Endothelial cell of umbilical vein (primary cell): ENCODE measurements around the gene SEC14L6. TPM values are rescaled to one million over a fixed set of nuclear protein-coding genes. Genes with fewer than 3 reads are reported as not detected.

Experiments
- BruUV-seq: library from RNA; stranded (reverse); fragments of 400-500 nt; replicated peaks from 2 replicates; lab custom pipeline; 2021; lab: Mats Ljungman, UMichigan
- CTCF ChIA-PET: fragments of 300-600, 350-600 bp; sonication (Branson Sonifier 250); formaldehyde crosslinking; loops from one replicate; lab custom pipeline; 2021; ENCODE audit warnings: antibody characterized with exemption, inconsistent platforms; lab: Charles Lee
- POLR2A ChIA-PET: fragments of 300-600, 350-600 bp; sonication (Branson Sonifier 250); formaldehyde crosslinking; loops from one replicate; lab custom pipeline; 2021; ENCODE audit warnings: antibody characterized with exemption, inconsistent platforms; lab: Charles Lee
- DNase-seq: peaks from one replicate; pipeline ENCODE4 v3.0.0-alpha.2; 2011; ENCODE audit warnings: low read depth, low spot score
- FAIRE-seq: peaks from 2 replicates; lab custom pipeline; 2011; peaks lifted over from hg19 to GRCh38; lab: Jason Lieb, UNC
- H2AFZ ChIP-seq: 2 replicates; pipeline ENCODE4 v1.6.0; 2012; ENCODE audit warnings: low read depth, low read length, control low read depth, inconsistent platforms
- H3K27ac ChIP-seq: 2 replicates; pipeline ENCODE4 v1.5.1; 2011; ENCODE audit warnings: low read depth, mild to moderate bottlenecking, control low read depth, low read length, moderate library complexity; ENCODE audit not compliant: insufficient read depth
- H3K27me3 ChIP-seq, 2 experiments: 2 replicates each; pipeline versions ENCODE4 v1.6.0 to v1.6.1; 2011; ENCODE audit warnings: low read length in 2 of 2, mixed read lengths in 1 of 2; ENCODE audit not compliant: control insufficient read depth in 2 of 2, insufficient read depth in 2 of 2
- H3K36me3 ChIP-seq, 2 experiments: 2 replicates in 1 of 2; 3 replicates in 1 of 2; pipeline ENCODE4 v1.5.1; 2011; ENCODE audit warnings: low read length in 2 of 2, mild to moderate bottlenecking in 1 of 2, moderate library complexity in 1 of 2; ENCODE audit not compliant: control insufficient read depth in 2 of 2, insufficient read depth in 2 of 2; ENCODE audit errors: extremely low read depth in 1 of 2
- H3K4me1 ChIP-seq: 3 replicates; pipeline ENCODE4 v1.5.1; 2011; ENCODE audit warnings: mild to moderate bottlenecking, low read length; ENCODE audit not compliant: control insufficient read depth, insufficient read depth; ENCODE audit errors: extremely low read depth
- H3K4me2 ChIP-seq: 2 replicates; pipeline ENCODE4 v1.6.1; 2011; ENCODE audit warnings: low read length, control low read depth, mixed read lengths; ENCODE audit not compliant: insufficient read depth
- H3K4me3 ChIP-seq, 3 experiments: fragments of 200-600 bp in 1 of 3; sonication (generic), shearing (Covaris generic) in 1 of 3; replicated peaks in 1 of 3; 2 replicates each; pipeline ENCODE4 v1.5.1; 2011 to 2016; ENCODE audit warnings: control low read depth in 3 of 3, low read length in 3 of 3, mild to moderate bottlenecking in 2 of 3, inconsistent platforms in 1 of 3, low read depth in 1 of 3, moderate library complexity in 1 of 3; ENCODE audit not compliant: insufficient read depth in 1 of 3
- H3K79me2 ChIP-seq: 2 replicates; pipeline ENCODE4 v1.6.0; 2012; ENCODE audit warnings: low read length, inconsistent platforms; ENCODE audit not compliant: control insufficient read depth, insufficient read depth
- H3K9ac ChIP-seq: replicated peaks from 2 replicates; pipeline ENCODE3; 2011; ENCODE audit warnings: low read length, control low read depth; ENCODE audit not compliant: insufficient read depth; ENCODE audit errors: extremely low read depth
- H3K9me1 ChIP-seq: replicated peaks from 3 replicates; pipeline ENCODE4 v1.6.0; 2011; ENCODE audit warnings: mild to moderate bottlenecking, low read length; ENCODE audit not compliant: control insufficient read depth, insufficient read depth; ENCODE audit errors: extremely low read depth
- H3K9me3 ChIP-seq: replicated peaks from 2 replicates; pipeline ENCODE4 v1.5.1; 2012; ENCODE audit warnings: low read length, inconsistent platforms; ENCODE audit not compliant: control insufficient read depth, insufficient read depth
- H4K20me1 ChIP-seq: replicated peaks from 2 replicates; pipeline ENCODE3; 2011; ENCODE audit warnings: mild to moderate bottlenecking, low read length; ENCODE audit not compliant: control insufficient read depth, insufficient read depth; ENCODE audit errors: extremely low read depth
- EZH2 ChIP-seq: IDR thresholded peaks from 2 replicates; pipeline ENCODE4 v1.6.1; 2012; ENCODE audit warnings: borderline replicate concordance, low read depth, mild to moderate bottlenecking, moderate library complexity, low read length, inconsistent platforms; ENCODE audit not compliant: severe bottlenecking
- FOS ChIP-seq: IDR thresholded peaks from 2 replicates; pipeline ENCODE4 v1.6.1; 2011; ENCODE audit warnings: mild to moderate bottlenecking, low read length, moderate library complexity, borderline replicate concordance; ENCODE audit not compliant: insufficient read depth
- GATA2 ChIP-seq: IDR thresholded peaks from 2 replicates; pipeline ENCODE4 v1.7.0; 2011; ENCODE audit warnings: low read depth, mild to moderate bottlenecking, moderate library complexity, mixed read lengths, low read length; ENCODE audit not compliant: insufficient read length, insufficient read depth
- JUN ChIP-seq: IDR thresholded peaks from 2 replicates; pipeline ENCODE4 v1.6.1; 2011; ENCODE audit warnings: borderline replicate concordance, low read depth; ENCODE audit not compliant: insufficient read length, insufficient read depth
- MAX ChIP-seq: IDR thresholded peaks from 2 replicates; pipeline ENCODE4 v1.6.1; 2011; ENCODE audit not compliant: insufficient read depth, insufficient read length
- MYC ChIP-seq: IDR thresholded peaks from one replicate; pipeline ENCODE4 v1.6.1; 2011; ENCODE audit warnings: mild to moderate bottlenecking, low read depth, low read length
- POLR2A ChIP-seq: IDR thresholded peaks from 2 replicates; pipeline ENCODE4 v1.6.1; 2012; ENCODE audit warnings: low read depth, mild to moderate bottlenecking, control low read depth, low read length
- POLR2AphosphoS5 ChIP-seq: IDR thresholded peaks from 2 replicates; pipeline ENCODE4 v1.6.1; 2012; ENCODE audit warnings: low read depth, mild to moderate bottlenecking, control low read depth, low read length, moderate library complexity; ENCODE audit not compliant: insufficient read depth
- dilution Hi-C: fragments of 300-500 bp; cut with MboI; formaldehyde crosslinking; loops from one replicate; pipeline ENCODE4 v1.15.0; 2019; ENCODE audit warnings: low sequenced_read_pairs; ENCODE audit not compliant: extremely low pct_ligation_motif_present
- intact Hi-C: fragments of 100-400 bp; cut with micrococcal nuclease; formaldehyde crosslinking; loops from one replicate; pipeline ENCODE4 v1.10.0; 2022
- polyA plus RNA-seq, 4 experiments: library from polyadenylated mRNA; depleted of rRNA in 3 of 4; stranded (reverse) in 3 of 4; unstranded in 1 of 4; fragments of >200 nt; gene quantifications; 2 replicates each; pipeline versions ENCODE4 v1.2.1 to v1.2.3, GENCODE V29; 2011 to 2012; ENCODE audit warnings: missing spikeins in 1 of 4
- total RNA-seq: library from RNA; stranded (reverse); gene quantifications from 2 replicates; pipeline ENCODE4 v1.2.3, GENCODE V29; 2021
- TF ChIP-seq, protein P1 (sequence below), 2 donors: IDR thresholded peaks; 1 replicate in 1 of 2; 2 replicates in 1 of 2; pipeline ENCODE4 v1.5.1; 2011; ENCODE audit warnings: low read length in 2 of 2, mild to moderate bottlenecking in 2 of 2, moderate library complexity in 2 of 2, control low read depth in 1 of 2, inconsistent platforms in 1 of 2, low read depth in 1 of 2; ENCODE audit not compliant: insufficient read depth in 1 of 2; ENCODE audit errors: extremely low read depth in 1 of 2

Gene SEC14L6
- total and polyA plus RNA-seq, 2 donors (not counting 3 experiments of a cell fraction or from before 2014, with no cell fraction given) = 0.04 to 0.15 TPM

DNA sequence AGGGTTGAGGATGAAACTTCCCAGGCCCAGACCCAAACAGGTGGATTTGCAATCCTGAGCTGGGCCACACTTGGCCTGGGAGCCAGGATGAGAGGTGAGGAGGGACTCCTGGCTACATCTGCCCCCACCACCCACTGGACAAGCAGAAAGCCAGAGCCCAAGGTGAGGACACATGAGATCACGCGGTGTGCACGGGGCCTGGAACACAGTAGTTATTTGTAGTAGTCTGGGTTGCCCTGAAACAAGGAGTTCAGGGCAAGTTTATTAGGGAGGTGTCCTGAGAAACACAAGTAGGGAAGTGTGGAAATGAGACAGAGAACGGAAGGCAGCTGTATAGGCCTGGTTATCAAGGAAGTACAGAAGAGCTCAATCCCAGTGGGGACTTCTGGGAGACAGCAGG is 647 bp upstream of the SEC14L6 start:
- no TSS peak for BruUV-seq
- Histone ChIP-seq H3K4me1 (no peaks in the 10 kb centered on the region), H3K79me2 (no peaks in the 10 kb centered on the region), H3K9me1 (no peaks in the 10 kb centered on the region), H3K27me3 (peaks cover 12 to 16% of the 10 kb centered on the region in 2 experiments), H3K4me2 (no peak overlapping the region), H3K27ac (no peak overlapping the region), H3K9me3 (no peaks in the 10 kb centered on the region), H2AFZ (no peak overlapping the region), H3K4me3 (no peak overlapping the region), H3K9ac (no peak overlapping the region), H3K36me3 (no peaks in the 10 kb centered on the region), H4K20me1 (no peaks in the 10 kb centered on the region)
- FAIRE-seq = no peak
- POLR2A ChIA-PET = no interaction called here
- intact Hi-C loops (no loop called here), dilution Hi-C loops (no loop called here)
- CTCF ChIA-PET = interaction anchor here (1.4 kb wide), 1 partner anchor 63 kb away, joined by 3 read pairs; no protein-coding TSS in a partner anchor
- TF ChIP-seq GATA2 (no peak), MAX (no peak), MYC (no peak), FOS (no peak), POLR2A (no peak), EZH2 (no peak), JUN (no peak), POLR2AphosphoS5 (no peak)
- TF ChIP-seq, protein P1, sequence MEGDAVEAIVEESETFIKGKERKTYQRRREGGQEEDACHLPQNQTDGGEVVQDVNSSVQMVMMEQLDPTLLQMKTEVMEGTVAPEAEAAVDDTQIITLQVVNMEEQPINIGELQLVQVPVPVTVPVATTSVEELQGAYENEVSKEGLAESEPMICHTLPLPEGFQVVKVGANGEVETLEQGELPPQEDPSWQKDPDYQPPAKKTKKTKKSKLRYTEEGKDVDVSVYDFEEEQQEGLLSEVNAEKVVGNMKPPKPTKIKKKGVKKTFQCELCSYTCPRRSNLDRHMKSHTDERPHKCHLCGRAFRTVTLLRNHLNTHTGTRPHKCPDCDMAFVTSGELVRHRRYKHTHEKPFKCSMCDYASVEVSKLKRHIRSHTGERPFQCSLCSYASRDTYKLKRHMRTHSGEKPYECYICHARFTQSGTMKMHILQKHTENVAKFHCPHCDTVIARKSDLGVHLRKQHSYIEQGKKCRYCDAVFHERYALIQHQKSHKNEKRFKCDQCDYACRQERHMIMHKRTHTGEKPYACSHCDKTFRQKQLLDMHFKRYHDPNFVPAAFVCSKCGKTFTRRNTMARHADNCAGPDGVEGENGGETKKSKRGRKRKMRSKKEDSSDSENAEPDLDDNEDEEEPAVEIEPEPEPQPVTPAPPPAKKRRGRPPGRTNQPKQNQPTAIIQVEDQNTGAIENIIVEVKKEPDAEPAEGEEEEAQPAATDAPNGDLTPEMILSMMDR (IDR thresholded peaks at IDR 0.05; ENCODE audit: extremely low read depth in 1 of 2, insufficient read depth in 1 of 2, low read depth in 1 of 2, low read length in 2 of 2) = no peak
- DNase-seq = no peak
